ENCODE results near the gene SMIM3. TPM values are rescaled to one million over a fixed set of nuclear protein-coding genes. Genes with fewer than 3 reads are reported as not detected.

Gene SMIM3
- total and polyA plus RNA-seq, 2 of the 8 experiments (the other 6 are each of a cell fraction or from before 2014, with no cell fraction given), result 10.4 to 15.7 TPM

GRCh38 chr5:150785950-150786349, 7.4 kb downstream of the SMIM3 start:
- H3K79me1 ChIP-seq (ENCODE audit: low read depth, low read length), result no peaks in the 10 kb centered on the region
- no peak overlapping the region for H4K5ac ChIP-seq (ENCODE audit: insufficient read length, low read depth, low read length)
- H3K27me3 ChIP-seq (replicated peaks in 1 of 4; ENCODE audit: control insufficient read depth in 3 of 4, extremely low read depth in 1 of 4, insufficient read depth in 3 of 4, low read length in 3 of 4), result no peaks in the 10 kb centered on the region
- H3K4ac ChIP-seq (replicated peaks; ENCODE audit: insufficient read length, low read depth, low read length), result no peak overlapping the region
- H3K4me2 ChIP-seq (ENCODE audit: insufficient read depth in 1 of 2, low read depth in 2 of 2, low read length in 2 of 2), result no peak overlapping the region
- no peaks in the 10 kb centered on the region; a peak in 2 of 4 replicates for H3K9me3 ChIP-seq (ENCODE audit: insufficient read depth in 2 of 2, low read depth in 1 of 2, low read length in 1 of 2)
- H3K9ac ChIP-seq (replicated peaks in 1 of 4; ENCODE audit: extremely low read depth in 1 of 4, low read depth in 3 of 4, low read length in 3 of 4), result no peak overlapping the region
- no peak overlapping the region for H2BK120ac ChIP-seq (replicated peaks; ENCODE audit: low read depth, low read length)
- H3K4me1 ChIP-seq (replicated peaks in 1 of 4; ENCODE audit: control insufficient read depth in 3 of 4, insufficient read depth in 4 of 4, low read length in 3 of 4), result peaks cover 3 to 10% (median 6%) of the 10 kb centered on the region in 4 experiments; a peak in 3 of 7 replicates
- H2AFZ ChIP-seq (ENCODE audit: low read length), result no peak overlapping the region
- 0 out of 4 replicates have a peak, but pooled peaks cover 0 to 4% of the 10 kb centered on the region in 2 experiments for H3K79me2 ChIP-seq (ENCODE audit: control insufficient read depth in 1 of 2, insufficient read depth in 2 of 2, low read length in 2 of 2)
- H3K23ac ChIP-seq (ENCODE audit: insufficient read length), result no peak overlapping the region
- no peak overlapping the region for H3K14ac ChIP-seq (ENCODE audit: insufficient read length)
- H3K23me2 ChIP-seq (ENCODE audit: low read depth, low read length), result no peaks in the 10 kb centered on the region; the same call in 1 of the 2 replicates
- no peak overlapping the region for H3K4me3 ChIP-seq (ENCODE audit: extremely low read depth in 1 of 4, insufficient read depth in 2 of 4, low read depth in 3 of 4, low read length in 4 of 4)
- H2BK15ac ChIP-seq (ENCODE audit: low read length), result no peak overlapping the region
- ChIA-PET POLR2A (ENCODE audit: partially characterized antibody) (interaction anchor here (1.2 kb wide), 1 partner anchor 22 kb away, joined by 3 read pairs; no protein-coding TSS in a partner anchor), CTCF (ENCODE audit: partially characterized antibody) (interaction anchor here (0.9 to 2.0 kb wide), 3 partner anchors 15 to 112 kb away, joined by 3 to 21 read pairs (median 3); no protein-coding TSS in a partner anchor)
- no peak for DNase-seq (ENCODE audit: low read depth in 1 of 2, low spot score in 2 of 2)
- H3K27ac ChIP-seq (ENCODE audit: low read depth, low read length), result no peak overlapping the region
- H4K8ac ChIP-seq (ENCODE audit: extremely low read depth, insufficient read depth, low read length), result no peak overlapping the region
- no peak overlapping the region for H2BK5ac ChIP-seq (ENCODE audit: low read depth, low read length)
- no peak overlapping the region for H4K91ac ChIP-seq (replicated peaks; ENCODE audit: insufficient read length, low read length)
- no peak overlapping the region for H2AK5ac ChIP-seq (ENCODE audit: low read depth, low read length)
- H3K56ac ChIP-seq (replicated peaks; ENCODE audit: insufficient read length, low read depth, low read length), result no peak overlapping the region
- H4K20me1 ChIP-seq (replicated peaks in 1 of 2; ENCODE audit: control insufficient read depth in 1 of 2, insufficient read depth in 2 of 2, low read length in 2 of 2), result no peaks in the 10 kb centered on the region
- no peak overlapping the region for H2BK12ac ChIP-seq (ENCODE audit: low read depth, low read length)
- H3K36me3 ChIP-seq (ENCODE audit: control insufficient read depth in 2 of 4, insufficient read depth in 4 of 4, low read length in 3 of 4), result 0 out of 8 replicates have a peak, but pooled peaks cover 0 to 3% (median 0%) of the 10 kb centered on the region in 4 experiments
- no peak for FAIRE-seq
- H2BK20ac ChIP-seq (ENCODE audit: low read length), result no peak overlapping the region
- 92% methylated on average over 1 of the region's 1 CpG; no CpG with 5 or more reads in 1 of the 2 experiments for WGBS, 2 experiments (ENCODE audit: extremely low coverage in 1 of 2, insufficient coverage in 1 of 2, insufficient read length in 1 of 2, insufficient replicate concordance in 2 of 2, low coverage in 1 of 2, low lambda C conversion rate in 2 of 2, missing lambda C conversion rate in 1 of 2)
- no peak overlapping the region for H3K18ac ChIP-seq (ENCODE audit: extremely low read depth, low read length)
- TF ChIP-seq RBBP5 (IDR thresholded peaks at IDR 0.05; ENCODE audit: borderline replicate concordance, low read depth, low read length), result no peak
- no peak for TF ChIP-seq PHF8 (conservative IDR thresholded peaks at IDR 0.05; ENCODE audit: low read depth, low read length)
